Thoracic aorta (tissue), 2 donors: ENCODE data around the gene NRM. TPM values are rescaled to one million over a fixed set of nuclear protein-coding genes. Genes with fewer than 3 reads are reported as not detected.

Source experiments
- ATAC-seq: fragments of 150-250 bp; one replicate; pipeline ENCODE4 v1.8.0; 2017; ENCODE audit warnings: low read depth; ENCODE audit not compliant: insufficient number of reproducible peaks, low FRiP score
- DNase-seq: peaks from one replicate; pipeline ENCODE4 v3.0.0-alpha.2; 2020; ENCODE audit warnings: low spot score
- H3K27ac ChIP-seq, 2 donors: fragments of 200-600 bp; sonication (generic); 1 replicate in 1 of 2; 2 replicates in 1 of 2; pipeline ENCODE4 v1.5.1; 2016; ENCODE audit warnings: mild to moderate bottlenecking in 2 of 2, moderate library complexity in 2 of 2
- H3K27me3 ChIP-seq: fragments of 200-600 bp; sonication (generic); replicated peaks from 2 replicates; pipeline ENCODE4 v1.6.0; 2016; ENCODE audit warnings: mild to moderate bottlenecking; ENCODE audit not compliant: insufficient read depth
- H3K36me3 ChIP-seq: fragments of 200-600 bp; sonication (generic); one replicate; pipeline ENCODE4 v1.5.1; 2016
- H3K4me1 ChIP-seq, 2 donors: fragments of 200-600 bp; sonication (generic); 1 replicate in 1 of 2; 2 replicates in 1 of 2; pipeline versions ENCODE4 v1.5.1 to v1.6.0; 2016; ENCODE audit warnings: low read depth in 2 of 2, mild to moderate bottlenecking in 1 of 2; ENCODE audit not compliant: control insufficient read depth in 1 of 2
- H3K4me3 ChIP-seq: fragments of 200-600 bp; sonication (generic); 2 replicates; pipeline ENCODE4 v1.5.1; 2016; ENCODE audit warnings: mild to moderate bottlenecking
- H3K9me3 ChIP-seq: fragments of 200-600 bp; sonication (generic); 2 replicates; pipeline ENCODE4 v1.5.1; 2016
- total RNA-seq, 2 donors: library from RNA; depleted of rRNA; stranded (reverse); fragments of >200 nt; gene quantifications; one replicate each; pipeline versions ENCODE4 v1.1.0 to v1.2.3, GENCODE V29; 2016
- TF ChIP-seq, protein P1 (sequence below): fragments of 200-600 bp; sonication (generic); IDR thresholded peaks from one replicate; pipeline ENCODE4 v1.5.1; 2019; ENCODE audit warnings: antibody characterized with exemption

The NRM gene
- total RNA-seq, 2 donors from 2014 or later: 2.3 to 17.1 TPM

DNA sequence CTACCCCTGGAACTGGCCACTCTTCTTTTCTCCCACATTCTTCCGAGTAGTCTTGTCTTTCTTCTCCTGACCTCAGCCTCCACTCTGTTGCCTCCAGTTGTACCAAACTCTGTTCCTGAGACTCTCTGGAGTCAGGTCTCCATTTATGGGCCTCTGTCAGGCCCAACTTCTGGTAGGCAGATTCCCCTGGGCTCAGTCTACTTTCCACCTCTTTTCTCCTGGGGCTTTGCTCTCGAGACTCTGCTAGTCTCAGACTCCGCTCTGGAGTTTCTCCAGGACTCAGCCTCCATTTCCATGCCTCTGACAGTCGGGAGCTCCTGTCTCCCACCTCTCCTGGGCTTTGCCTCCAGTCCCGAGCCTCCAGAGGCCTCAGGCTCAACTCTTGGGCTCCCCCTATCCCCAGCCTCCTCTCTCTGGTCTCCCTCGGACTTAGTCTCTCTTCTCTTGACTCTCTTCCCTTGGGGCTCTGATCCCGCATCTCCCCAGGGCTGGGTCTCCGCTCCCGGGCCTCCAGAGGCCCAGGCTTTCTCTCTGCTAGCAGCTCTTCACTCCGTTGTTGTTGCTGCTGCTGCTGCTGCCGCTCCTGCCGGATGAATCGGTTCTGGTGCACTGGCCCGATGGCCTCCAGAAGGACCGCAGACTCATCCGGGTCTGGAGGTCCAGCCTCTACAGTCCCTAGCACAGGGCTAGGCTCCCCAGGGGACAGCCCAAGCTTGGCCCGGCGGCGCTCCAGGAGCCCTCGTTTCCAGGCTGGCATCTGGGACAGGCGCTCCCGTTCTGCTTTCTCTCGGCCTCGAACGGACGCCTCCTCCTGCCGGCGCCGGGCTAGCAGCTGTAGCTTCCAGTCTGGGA is 5.4 kb downstream of the NRM start:
- TF ChIP-seq, protein P1, sequence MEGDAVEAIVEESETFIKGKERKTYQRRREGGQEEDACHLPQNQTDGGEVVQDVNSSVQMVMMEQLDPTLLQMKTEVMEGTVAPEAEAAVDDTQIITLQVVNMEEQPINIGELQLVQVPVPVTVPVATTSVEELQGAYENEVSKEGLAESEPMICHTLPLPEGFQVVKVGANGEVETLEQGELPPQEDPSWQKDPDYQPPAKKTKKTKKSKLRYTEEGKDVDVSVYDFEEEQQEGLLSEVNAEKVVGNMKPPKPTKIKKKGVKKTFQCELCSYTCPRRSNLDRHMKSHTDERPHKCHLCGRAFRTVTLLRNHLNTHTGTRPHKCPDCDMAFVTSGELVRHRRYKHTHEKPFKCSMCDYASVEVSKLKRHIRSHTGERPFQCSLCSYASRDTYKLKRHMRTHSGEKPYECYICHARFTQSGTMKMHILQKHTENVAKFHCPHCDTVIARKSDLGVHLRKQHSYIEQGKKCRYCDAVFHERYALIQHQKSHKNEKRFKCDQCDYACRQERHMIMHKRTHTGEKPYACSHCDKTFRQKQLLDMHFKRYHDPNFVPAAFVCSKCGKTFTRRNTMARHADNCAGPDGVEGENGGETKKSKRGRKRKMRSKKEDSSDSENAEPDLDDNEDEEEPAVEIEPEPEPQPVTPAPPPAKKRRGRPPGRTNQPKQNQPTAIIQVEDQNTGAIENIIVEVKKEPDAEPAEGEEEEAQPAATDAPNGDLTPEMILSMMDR: no peak
- Histone ChIP-seq H3K4me1 (peaks cover 36 to 53% of the 10 kb centered on the region in 2 donors), H3K27me3 (no peaks in the 10 kb centered on the region), H3K36me3 (peaks cover 3% of the 10 kb centered on the region), H3K4me3 (peak overlapping the region; percentile 99), H3K9me3 (no peaks in the 10 kb centered on the region), H3K27ac (peak overlapping the region; percentile 100)
- ATAC-seq (no peak), DNase-seq (no peak)

DNA sequence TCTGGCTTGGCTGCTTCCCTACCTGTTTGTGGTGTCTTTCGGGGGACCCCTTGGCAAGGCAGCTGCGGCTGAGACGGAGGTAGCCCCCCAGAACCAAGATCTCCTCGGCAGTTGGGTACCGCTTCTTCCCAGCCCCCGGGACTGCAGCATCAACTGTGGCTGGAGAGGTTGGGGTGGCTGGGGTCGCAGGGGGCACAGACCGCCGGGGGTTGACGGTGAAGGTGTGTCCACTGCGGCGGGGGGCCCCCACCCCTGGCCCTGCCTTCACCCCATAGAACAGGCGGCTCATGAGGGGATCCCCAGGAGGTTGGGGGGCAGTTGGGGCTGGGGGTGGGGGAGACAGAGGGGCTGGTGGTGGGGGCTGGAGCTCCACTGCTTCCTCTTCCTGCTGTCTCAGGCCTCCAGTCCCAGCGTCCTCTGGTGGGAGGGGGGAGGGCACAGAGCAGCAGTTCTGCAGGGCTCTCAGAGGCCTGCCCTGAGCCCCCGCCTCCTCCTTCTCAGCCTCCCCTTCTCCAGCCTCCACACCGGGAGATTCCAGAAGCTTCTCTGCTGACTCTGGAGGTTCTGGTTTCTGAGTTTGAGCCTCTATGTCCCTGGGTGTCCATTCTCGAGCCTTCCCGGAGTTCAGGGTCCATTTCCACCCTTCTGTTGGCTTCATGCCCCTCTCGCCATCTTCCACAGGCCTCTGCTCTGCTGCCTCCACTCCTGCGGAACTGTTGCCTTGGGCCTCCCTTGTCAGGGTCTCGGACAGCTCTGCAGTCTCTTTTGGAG is 6.2 kb downstream of the NRM start:
- TF ChIP-seq, protein P1: no peak
- peak overlapping the region; percentile 100 for H3K27ac ChIP-seq
- H3K4me3 ChIP-seq: peak overlapping the region; percentile 99
- no peaks in the 10 kb centered on the region for H3K27me3 ChIP-seq
- no peak for ATAC-seq
- H3K9me3 ChIP-seq: no peaks in the 10 kb centered on the region
- no peak for DNase-seq
- peaks cover 11% of the 10 kb centered on the region for H3K36me3 ChIP-seq
- H3K4me1 ChIP-seq: peaks cover 38 to 53% of the 10 kb centered on the region in 2 donors

DNA sequence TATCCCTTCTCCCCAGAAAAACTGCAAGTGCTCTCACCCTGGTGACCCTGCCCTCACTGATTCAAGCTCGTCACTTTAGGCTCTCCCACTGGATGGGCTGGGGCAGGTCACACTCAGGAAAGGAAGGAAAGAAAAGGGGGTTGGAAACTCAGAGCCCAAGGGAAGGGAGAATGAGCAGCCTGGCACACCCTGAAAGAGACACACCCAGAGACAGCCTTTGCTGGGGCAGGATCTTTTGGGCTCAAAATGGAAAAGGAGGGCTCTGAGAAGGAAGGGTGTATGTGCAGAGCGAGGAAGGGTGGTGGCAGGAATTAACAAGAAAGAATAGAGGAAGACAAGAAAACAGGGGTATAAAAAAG is 6.8 kb downstream of the NRM start:
- peaks cover 38 to 53% of the 10 kb centered on the region in 2 donors for H3K4me1 ChIP-seq
- peak overlapping the region; percentile 99 for H3K4me3 ChIP-seq
- TF ChIP-seq, protein P1: no peak

DNA sequence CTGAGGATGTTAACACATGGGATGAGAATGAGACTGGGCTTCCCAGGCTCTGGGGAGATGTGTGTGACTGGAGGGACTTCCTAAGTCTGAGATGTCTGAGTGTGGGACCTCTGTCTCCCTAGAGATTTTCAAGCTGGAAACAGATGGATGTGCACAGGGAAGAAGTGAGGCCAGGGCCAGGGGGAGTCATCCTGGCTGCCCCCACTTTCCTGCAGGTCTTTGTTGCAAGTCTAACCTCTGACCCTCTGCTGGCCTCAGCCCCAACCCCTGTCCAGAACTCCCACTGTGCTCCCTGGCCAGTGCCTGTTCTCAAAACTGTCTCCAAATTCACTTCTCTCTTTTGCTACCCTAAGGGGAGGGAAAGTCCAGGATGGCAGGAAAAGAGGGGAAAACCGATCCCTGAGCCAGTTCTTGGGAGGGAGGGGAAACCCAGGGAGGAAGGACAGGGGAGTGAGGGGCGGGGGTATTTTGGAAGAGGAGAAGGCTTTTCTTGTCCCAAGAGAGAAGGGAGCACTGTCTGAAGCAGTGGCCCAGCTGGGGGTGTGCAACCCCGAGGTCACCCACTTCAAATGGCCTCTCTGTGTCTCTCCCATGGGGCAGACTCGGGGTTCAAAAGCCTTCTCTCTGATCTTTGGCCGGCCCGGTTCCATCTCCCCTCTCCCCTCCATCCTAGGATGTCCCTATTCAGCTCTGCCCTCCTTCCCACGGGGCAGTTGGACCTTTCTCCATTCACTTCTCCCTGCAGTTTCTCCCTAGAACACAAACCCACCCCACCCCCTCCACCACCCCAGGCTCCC is 7.4 kb downstream of the NRM start:
- peaks cover 17% of the 10 kb centered on the region for H3K36me3 ChIP-seq
- H3K27me3 ChIP-seq: no peaks in the 10 kb centered on the region
- no peaks in the 10 kb centered on the region for H3K9me3 ChIP-seq
- ATAC-seq (no peak), DNase-seq (no peak)
- peak overlapping the region; percentile 99 for H3K4me3 ChIP-seq
- H3K27ac ChIP-seq: peak overlapping the region; percentile 100
- TF ChIP-seq, protein P1: no peak
- H3K4me1 ChIP-seq: peaks cover 32 to 53% of the 10 kb centered on the region in 2 donors

More for the DNA sequence above, 6.8 kb downstream of the NRM start:
- DNase-seq: no peak
- ATAC-seq: no peak
- H3K27ac ChIP-seq: peak overlapping the region; percentile 100
- peaks cover 12% of the 10 kb centered on the region for H3K36me3 ChIP-seq
- no peaks in the 10 kb centered on the region for H3K27me3 ChIP-seq
- H3K9me3 ChIP-seq: no peaks in the 10 kb centered on the region
